HG03135 (cell line): ENCODE measurements around the gene KCNK3.
"Not testable (repeated sequence)": the region's sequence is repeated elsewhere in the genome, so short reads cannot be mapped to it uniquely, and the experiment has no call there.

Experiments
- ATAC-seq: cut with Tn5 transposase; IDR thresholded peaks from one replicate; pipeline ENCODE4 v1.9.1; 2021; ENCODE audit warnings: mild to moderate bottlenecking, moderate library complexity; ENCODE audit not compliant: unreplicated experiment

KCNK3 gene

GRCh38 chr2:26692279-26692896 lies at the start of gene KCNK3:
KCNK3 (plus strand) TSS chr2:26692722; CDS start chr2:26692876, 154 bp downstream.
- ATAC-seq, result no peak

GRCh38 chr2:26644188-26644835 lies 48.2 kb upstream of the KCNK3 start:
- no peak for ATAC-seq

GRCh38 chr2:26645762-26646161 lies 46.8 kb upstream of the KCNK3 start:
- no peak for ATAC-seq

- ATAC-seq, result no peak
Observed at GRCh38 chr2:26646986-26647672, 45.4 kb upstream of the KCNK3 start.

- ATAC-seq, result no peak
Observed at GRCh38 chr2:26647981-26648380, 44.5 kb upstream of the KCNK3 start.

GRCh38 chr2:26648516-26648915 lies 44.0 kb upstream of the KCNK3 start:
- ATAC-seq, result no peak

- ATAC-seq, result no peak
Observed at GRCh38 chr2:26649322-26649721, 43.2 kb upstream of the KCNK3 start.

GRCh38 chr2:26649992-26650712 lies 42.4 kb upstream of the KCNK3 start:
- ATAC-seq, result no peak

GRCh38 chr2:26650713-26651469 lies 41.6 kb upstream of the KCNK3 start:
- no peak for ATAC-seq

GRCh38 chr2:26651470-26651771 lies 41.1 kb upstream of the KCNK3 start:
- ATAC-seq, result no peak

GRCh38 chr2:26651799-26652198 lies 40.7 kb upstream of the KCNK3 start:
- no peak for ATAC-seq

- ATAC-seq, result no peak
Observed at GRCh38 chr2:26652361-26653041, 40.0 kb upstream of the KCNK3 start.

- ATAC-seq, result no peak
Observed at GRCh38 chr2:26653207-26654060, 39.1 kb upstream of the KCNK3 start.

- ATAC-seq, result no peak
Observed at GRCh38 chr2:26654061-26654340, 38.5 kb upstream of the KCNK3 start.

GRCh38 chr2:26655120-26655519 lies 37.4 kb upstream of the KCNK3 start:
- not testable (repeated sequence) for ATAC-seq

- ATAC-seq, result no peak
Observed at GRCh38 chr2:26655611-26656195, 36.8 kb upstream of the KCNK3 start.

GRCh38 chr2:26657265-26657664 lies 35.3 kb upstream of the KCNK3 start:
- ATAC-seq, result no peak

- no peak for ATAC-seq
Observed at GRCh38 chr2:26658691-26659346, 33.7 kb upstream of the KCNK3 start.
